ENCODE results near the gene FAM217A.
A peak's percentile ranks its signal among the peaks of the same experiment; 100 is the strongest.

Gene FAM217A

DNA sequence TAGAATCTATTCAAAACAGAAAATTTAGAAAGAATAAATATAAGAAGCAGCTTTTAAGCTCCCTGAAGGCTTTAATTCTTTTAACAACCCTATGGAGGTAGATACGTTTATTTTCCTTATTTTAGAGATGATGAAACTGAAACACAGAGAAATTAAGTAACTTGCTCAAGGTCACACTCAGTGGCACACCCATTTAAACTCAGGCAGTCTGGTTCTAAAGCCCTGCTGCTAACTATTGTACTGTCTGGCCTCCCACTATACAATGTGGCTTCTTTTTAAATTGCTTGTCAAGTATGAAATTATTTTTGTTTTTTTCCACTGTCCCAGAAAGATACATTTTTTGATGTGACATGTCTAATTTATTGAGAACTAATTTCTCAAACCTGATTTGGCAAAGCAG, 55.7 kb downstream of the FAM217A start:
- FAIRE-seq (no peak), DNase-seq (ENCODE audit: insufficient read length, low spot score) (no peak)
- no peak for TF ChIP-seq POLR2A (IDR thresholded peaks at IDR 0.05; ENCODE audit: low read depth, low read length)

DNA sequence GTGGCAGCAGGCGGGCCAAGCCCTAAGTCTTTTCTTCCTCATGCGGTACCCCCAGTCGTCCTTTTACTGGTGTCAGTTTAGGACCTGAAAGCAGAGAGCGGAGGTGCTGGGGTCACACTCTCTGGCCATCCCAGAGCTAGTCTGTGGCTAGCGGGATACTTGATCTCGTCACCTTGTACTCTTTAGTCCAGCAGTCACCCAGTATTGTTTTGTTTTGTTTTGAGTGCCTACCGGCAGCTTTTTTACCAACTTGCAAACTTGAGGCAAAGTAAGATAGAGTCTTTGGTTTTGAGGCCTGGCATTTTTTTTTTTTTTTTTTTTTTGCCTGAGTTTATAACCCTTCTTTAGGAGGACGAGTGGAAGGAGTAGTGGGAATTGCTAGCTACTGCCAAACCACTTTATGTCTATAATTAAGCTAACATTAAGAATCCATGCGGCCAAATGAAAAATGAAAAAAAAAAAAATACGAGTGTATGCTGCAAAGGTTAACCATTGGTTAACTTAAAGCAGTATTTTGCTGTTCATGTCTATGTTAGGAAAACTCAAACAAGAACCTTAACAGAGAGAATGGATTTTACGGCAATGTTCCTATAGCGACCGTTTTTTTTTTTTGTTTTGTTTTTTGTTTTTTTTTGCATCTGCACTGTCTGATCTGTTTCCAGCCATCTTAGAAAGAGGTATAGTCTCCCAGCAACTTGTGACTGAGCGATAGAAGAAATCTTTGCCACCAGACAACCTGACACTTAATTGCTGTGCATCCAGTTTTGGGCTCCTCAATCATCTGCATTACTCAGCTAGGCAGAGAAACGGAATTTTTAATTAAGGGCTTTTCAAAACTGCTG, 56.9 kb downstream of the FAM217A start:
- DNase-seq (ENCODE audit: insufficient read length, low spot score) (peak; percentile 9), FAIRE-seq (no peak)
- no peak for TF ChIP-seq POLR2A (IDR thresholded peaks at IDR 0.05; ENCODE audit: low read depth, low read length)

GRCh38 chr6:4021133-4021853, 57.6 kb downstream of the FAM217A start:
- peak; percentile 79 for DNase-seq (ENCODE audit: insufficient read length, low spot score)
- peak; percentile 96 for FAIRE-seq
- peak; percentile 61 for TF ChIP-seq POLR2A (IDR thresholded peaks at IDR 0.05; ENCODE audit: low read depth, low read length)

- FAIRE-seq: no peak
- no peak for TF ChIP-seq POLR2A (IDR thresholded peaks at IDR 0.05; ENCODE audit: low read depth, low read length)
- DNase-seq (ENCODE audit: insufficient read length, low spot score): no peak
Measured at GRCh38 chr6:4020822-4021132, 58.2 kb downstream of the FAM217A start.

- DNase-seq (ENCODE audit: insufficient read length, low spot score) (no peak), FAIRE-seq (no peak)
- TF ChIP-seq POLR2A (IDR thresholded peaks at IDR 0.05; ENCODE audit: low read depth, low read length): no peak
Measured at GRCh38 chr6:4018924-4019236, 60.1 kb downstream of the FAM217A start.

Data from H54 (cell line).